ES-I3 (cell line): Measurements from ENCODE around the gene KLRK1.
A peak's percentile ranks its signal among the peaks of the same experiment; 100 is the strongest.
"Not testable (repeated sequence)": the region's sequence is repeated elsewhere in the genome, so short reads cannot be mapped to it uniquely, and the experiment has no call there.

Source experiments
- H3K36me3 ChIP-seq: 2 replicates; pipeline ENCODE4 v1.6.1; 2013; ENCODE audit warnings: mild to moderate bottlenecking, low read length, control low read depth, moderate library complexity; ENCODE audit not compliant: insufficient read depth
- H3K4me1 ChIP-seq: 2 replicates; pipeline ENCODE4 v1.6.1; 2013; ENCODE audit warnings: mild to moderate bottlenecking, control low read depth, low read length; ENCODE audit not compliant: insufficient read depth
- H3K9ac ChIP-seq: 2 replicates; pipeline ENCODE4 v1.6.1; 2013; ENCODE audit warnings: low read depth, mild to moderate bottlenecking, low read length, moderate library complexity
- H3K9me3 ChIP-seq: 2 replicates; pipeline ENCODE4 v1.6.1; 2013; ENCODE audit warnings: mild to moderate bottlenecking, low read length, moderate library complexity; ENCODE audit not compliant: control insufficient read depth, insufficient read depth

The KLRK1 gene

DNA sequence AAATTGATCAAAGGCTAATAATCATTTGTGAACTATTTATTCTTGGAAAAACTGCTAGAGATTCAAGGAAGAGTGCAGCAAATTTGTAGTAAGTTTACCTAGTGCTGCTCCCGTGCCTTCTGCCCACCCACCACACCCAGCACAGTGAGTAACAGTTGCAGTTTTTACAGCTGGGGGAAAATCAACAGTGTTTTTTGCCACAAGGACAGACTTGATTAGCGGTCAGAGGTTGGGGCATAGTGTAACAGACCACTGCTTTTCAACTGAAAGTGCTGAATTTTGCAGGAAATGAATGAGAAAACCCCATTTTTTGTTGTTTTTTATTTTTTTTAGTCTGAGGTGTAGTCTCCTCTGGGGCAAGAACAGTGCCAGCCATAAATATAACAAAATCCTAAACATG, 7.5 kb upstream of the KLRK1 start:
- Histone ChIP-seq H3K4me1 (peaks cover 18% of the 10 kb centered on the region), H3K9ac (peak overlapping the region; percentile 56), H3K9me3 (no peaks in the 10 kb centered on the region), H3K36me3 (no peaks in the 10 kb centered on the region)

DNA sequence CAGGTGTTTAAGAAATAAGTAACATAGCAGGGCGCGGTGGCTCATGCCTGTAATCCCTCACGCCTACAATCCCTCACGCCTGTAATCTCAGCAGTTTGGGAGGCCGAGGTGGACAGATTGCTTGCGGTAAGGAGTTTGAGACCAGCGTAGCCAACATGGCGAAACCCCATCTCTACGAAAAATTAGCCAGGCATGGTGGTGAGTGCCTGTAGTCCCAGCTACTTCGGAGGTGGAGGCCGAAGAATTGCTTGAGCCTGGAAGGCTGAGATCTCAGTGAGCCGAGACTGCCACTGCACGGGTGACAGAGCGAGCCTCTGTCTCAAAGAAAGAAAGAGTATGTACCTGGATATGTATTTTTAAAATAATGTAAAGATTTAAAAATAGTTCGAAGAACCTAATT, 6.3 kb upstream of the KLRK1 start:
- H3K36me3 ChIP-seq, H3K9me3 ChIP-seq: not testable (repeated sequence)
- Histone ChIP-seq H3K4me1 (peaks cover 18% of the 10 kb centered on the region), H3K9ac (peak overlapping the region; percentile 51; the same call in 1 of the 2 replicates)

DNA sequence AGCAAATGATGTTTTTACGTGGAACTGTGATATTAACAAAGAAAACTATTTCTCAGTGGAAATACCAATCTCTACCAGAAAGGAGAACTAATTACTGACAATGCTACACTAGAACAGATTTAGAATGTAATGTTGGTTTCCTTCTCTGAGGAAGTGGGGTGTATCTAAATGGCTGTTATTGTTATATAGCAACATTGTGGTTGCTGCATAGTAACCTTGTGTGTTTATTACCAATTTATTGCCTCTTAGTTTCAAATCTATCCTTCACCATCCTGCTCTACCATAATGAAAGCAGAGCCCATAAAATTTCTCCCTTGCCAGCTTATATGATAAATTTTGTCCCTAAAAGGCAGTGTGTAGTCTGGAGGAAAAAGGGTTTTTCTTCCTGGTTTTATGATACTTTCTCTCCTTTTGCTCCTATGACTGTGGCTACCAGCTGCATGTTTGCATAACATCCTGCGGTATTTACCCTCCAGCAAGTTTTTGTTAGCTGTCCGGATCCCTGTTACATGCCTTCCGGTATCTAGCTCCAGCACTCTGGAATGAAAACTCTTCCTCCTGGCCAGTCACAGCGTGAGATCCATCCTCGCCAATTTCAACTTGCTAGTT, 5.7 kb upstream of the KLRK1 start:
- Histone ChIP-seq H3K4me1 (peaks cover 18% of the 10 kb centered on the region), H3K9ac (peak overlapping the region; percentile 51)

DNA sequence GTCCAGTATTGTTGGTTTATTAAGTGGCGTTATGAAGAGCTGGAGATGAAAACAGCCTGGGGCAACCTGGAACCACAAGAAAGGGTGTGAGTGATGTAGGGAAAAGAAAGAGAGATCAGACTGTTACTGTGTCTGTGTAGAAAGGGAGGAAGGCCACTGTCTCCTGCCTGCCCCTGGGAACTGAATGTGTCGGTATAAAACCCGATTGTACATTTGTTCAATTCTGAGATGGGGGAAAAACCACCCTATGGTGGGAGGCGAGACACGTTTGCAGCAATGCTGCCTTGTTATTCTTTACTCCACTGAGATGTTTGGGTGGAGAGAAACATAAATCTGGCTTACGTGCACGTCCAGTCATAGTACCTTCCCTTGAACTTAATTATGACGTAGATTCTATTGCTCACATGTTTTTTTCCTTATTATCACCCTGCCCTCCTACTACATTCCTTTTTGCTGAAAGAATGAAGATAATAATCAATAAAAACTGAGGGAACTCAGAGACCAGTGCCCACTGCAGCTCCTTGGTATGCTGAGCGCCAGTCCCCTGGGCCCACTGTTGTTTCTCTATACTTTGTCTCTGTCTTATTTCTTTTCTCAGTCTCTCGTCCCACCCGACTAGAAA, 4.8 kb upstream of the KLRK1 start:
- H3K4me1 ChIP-seq, result peaks cover 18% of the 10 kb centered on the region
- not testable (repeated sequence) for H3K36me3 ChIP-seq, H3K9ac ChIP-seq, H3K9me3 ChIP-seq

More for the DNA sequence above, 5.7 kb upstream of the KLRK1 start:
- H3K36me3 ChIP-seq, result no peaks in the 10 kb centered on the region
- H3K9me3 ChIP-seq, result no peaks in the 10 kb centered on the region

DNA sequence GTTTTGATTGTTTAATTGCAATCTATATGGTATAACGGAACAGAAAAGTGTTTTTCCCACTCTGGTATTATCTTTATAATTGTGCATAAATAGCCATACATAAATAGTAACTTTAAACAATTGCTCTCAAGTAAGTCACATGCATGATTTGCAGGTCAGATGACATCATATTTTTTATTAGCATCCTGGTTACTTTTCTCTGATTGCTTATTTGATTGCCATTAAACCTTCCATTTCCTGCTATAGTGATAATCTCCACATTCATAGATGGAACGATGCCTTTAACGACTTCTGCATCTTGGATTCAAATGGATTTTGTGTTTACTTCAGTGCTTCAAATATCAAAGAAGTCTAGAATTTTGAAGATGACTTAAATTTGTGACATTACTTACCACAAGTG, 3.5 kb upstream of the KLRK1 start:
- H3K9ac ChIP-seq, result no peak overlapping the region
- peaks cover 18% of the 10 kb centered on the region for H3K4me1 ChIP-seq

DNA sequence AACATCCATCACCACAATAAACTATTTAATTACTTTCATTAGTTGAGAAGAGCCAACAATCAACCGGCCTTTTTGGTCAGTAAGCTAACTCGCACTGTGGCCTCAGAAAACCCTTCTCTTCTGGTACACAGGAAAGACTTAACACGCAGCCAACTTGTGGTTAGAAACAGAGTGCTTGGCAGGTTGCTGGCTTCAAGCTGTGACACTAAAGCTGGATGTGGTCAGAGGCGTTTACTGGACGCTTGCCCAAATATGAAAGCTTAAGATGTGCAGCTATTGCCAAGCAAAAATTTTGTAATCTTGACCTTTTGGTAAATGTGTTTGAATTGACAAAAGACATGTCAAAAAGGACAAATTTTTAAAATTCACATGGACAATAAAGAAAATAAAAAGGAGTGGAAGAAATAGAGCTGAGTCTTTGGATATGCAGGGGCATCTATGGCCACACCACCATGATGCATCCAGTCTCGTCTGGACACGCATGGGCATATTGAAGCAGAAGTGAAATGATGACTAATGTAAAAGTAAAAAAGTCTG, 2.6 kb upstream of the KLRK1 start:
- H3K36me3 ChIP-seq, result no peaks in the 10 kb centered on the region
- no peaks in the 10 kb centered on the region for H3K9me3 ChIP-seq
- peaks cover 16% of the 10 kb centered on the region for H3K4me1 ChIP-seq
- no peak overlapping the region for H3K9ac ChIP-seq

More for the DNA sequence above, 3.5 kb upstream of the KLRK1 start:
- Histone ChIP-seq H3K9me3 (no peaks in the 10 kb centered on the region), H3K36me3 (no peaks in the 10 kb centered on the region)

DNA sequence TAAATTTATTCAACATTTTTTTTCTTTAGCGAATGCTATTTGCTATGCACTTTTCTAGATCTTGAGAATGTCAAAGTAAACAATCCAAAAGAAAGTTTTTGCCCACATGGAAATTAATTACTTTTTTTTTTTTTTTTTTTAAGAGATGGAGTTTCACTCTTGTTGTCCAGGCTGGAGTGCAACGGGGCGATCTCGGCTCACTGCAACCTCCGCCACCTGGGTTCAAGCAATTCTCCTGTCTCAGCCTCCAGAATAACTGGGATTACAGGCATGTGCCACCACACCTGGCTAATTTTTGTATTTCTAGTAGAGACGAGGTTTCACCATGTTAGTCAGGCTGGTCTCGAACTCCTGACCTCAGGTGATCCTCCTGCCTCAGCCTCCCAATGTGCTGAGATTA, 1.1 kb upstream of the KLRK1 start:
- H3K9ac ChIP-seq, H3K36me3 ChIP-seq, H3K9me3 ChIP-seq: not testable (repeated sequence)
- peaks cover 12% of the 10 kb centered on the region for H3K4me1 ChIP-seq

DNA sequence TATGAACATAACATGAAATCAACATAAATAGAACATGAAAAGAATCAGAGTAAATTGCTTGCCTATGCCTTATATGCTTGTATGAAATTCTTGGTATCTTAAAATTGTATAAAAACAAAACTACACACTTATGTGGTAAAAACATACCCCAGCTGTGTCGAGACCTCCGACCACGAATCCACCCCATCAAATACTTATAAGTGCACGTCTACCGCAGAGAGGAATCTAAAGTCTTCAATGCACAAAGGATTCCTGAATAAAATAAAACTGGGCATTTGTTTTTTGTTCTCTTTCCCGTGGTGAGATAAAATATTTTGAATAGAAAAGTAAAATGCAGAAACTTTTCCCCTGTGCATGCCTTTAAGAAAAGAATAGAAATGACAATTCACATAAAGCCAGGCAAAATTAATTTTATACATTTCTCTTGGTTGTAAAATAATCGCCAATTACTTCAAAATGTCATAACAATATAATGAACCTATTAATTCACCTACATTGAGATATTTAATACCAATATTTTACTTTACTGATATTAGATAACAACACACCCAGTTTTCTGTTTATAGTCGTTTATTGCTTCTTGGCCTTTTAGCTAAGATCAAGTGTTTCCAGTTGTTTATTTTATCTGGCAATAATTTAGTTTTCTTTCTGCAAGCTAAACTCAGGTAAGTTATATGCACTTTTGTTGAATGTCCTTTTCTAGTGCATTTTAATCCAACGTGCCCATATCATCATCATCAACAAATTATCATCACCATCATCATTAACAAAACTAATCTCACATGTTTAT, 1.0 kb downstream of the KLRK1 start:
- no peaks in the 10 kb centered on the region for H3K36me3 ChIP-seq
- H3K9ac ChIP-seq, result no peak overlapping the region
- no peaks in the 10 kb centered on the region for H3K9me3 ChIP-seq
- no peaks in the 10 kb centered on the region for H3K4me1 ChIP-seq

DNA sequence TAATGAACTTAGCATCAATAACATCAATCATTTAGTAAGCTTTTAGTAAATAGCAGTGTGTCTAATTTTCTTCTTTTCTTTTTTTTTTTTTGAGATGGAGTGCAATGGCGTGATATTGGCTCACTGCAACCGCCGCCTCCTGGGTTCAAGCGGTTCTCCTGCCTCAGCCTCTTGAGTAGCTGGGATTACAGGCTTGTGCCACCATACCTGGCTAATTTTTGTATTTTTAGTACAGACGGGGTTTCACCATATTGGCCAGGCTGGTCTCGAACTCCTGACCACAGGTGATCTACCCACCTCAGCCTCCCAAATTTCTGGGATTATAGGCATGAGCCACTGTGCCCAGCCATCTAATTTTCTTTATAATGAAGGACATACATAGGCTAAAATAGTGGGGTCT, 2.3 kb downstream of the KLRK1 start:
- H3K9me3 ChIP-seq, H3K36me3 ChIP-seq, H3K4me1 ChIP-seq, H3K9ac ChIP-seq: not testable (repeated sequence)

DNA sequence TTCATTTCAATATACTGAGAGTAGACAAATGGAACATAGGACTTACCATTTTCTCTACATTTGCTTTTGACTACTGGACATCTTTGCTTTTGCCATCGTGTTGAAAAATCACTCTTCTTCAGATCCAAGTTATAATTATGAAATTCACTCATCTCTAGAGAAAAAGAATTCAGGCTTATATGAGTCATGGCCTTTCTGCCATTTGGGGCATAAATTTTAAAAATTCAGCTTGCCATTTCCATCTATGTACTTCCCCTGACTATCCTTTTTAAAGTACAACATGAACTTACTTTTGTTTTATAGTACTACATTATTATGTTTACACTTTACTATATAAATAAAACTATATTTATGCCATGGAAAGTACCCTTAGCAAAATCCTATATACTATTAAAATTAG, 3.0 kb downstream of the KLRK1 start:
- no peaks in the 10 kb centered on the region for H3K36me3 ChIP-seq
- no peaks in the 10 kb centered on the region for H3K9me3 ChIP-seq
- no peaks in the 10 kb centered on the region for H3K4me1 ChIP-seq
- no peak overlapping the region for H3K9ac ChIP-seq

DNA sequence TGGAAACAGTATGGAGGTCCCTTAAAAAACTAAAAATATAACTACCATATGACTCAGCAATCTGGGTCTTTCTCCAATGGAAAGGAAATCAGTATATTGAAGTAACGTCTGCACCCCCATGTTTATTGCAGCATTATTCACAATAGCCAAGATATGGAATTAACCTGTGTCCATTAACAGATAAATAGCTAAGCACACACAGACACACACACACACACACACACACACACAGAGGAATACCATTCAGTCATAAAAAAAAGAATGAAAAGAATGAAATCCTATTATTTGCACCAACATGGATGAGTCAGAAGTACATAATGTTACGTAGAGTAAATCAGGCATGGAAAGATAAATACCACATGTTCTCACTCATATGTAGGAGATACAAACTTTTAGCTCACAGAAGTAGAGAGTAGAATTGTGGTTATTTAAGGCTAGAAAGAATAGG, 4.7 kb downstream of the KLRK1 start:
- H3K9ac ChIP-seq, result no peak overlapping the region
- no peaks in the 10 kb centered on the region for H3K36me3 ChIP-seq
- H3K9me3 ChIP-seq, result no peaks in the 10 kb centered on the region
- no peaks in the 10 kb centered on the region for H3K4me1 ChIP-seq

DNA sequence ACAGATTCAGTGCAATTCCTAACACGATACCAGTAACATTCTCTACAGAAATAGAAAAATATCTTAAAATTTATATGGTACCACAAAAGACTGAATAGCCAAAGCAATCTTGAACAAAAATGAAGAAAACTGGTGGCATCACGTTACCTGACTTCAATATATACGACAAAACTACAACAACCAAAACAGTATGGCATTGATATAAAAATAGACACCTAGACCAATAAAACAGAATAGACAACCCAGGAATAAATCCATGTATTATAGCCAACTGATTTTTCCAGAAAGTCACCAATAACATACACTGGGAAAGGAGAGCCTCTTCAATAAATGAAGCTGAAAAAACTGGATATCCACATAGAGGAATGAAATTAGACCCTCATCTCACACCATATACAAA, 5.7 kb downstream of the KLRK1 start:
- Histone ChIP-seq H3K9ac (no peak overlapping the region), H3K4me1 (no peaks in the 10 kb centered on the region), H3K9me3 (no peaks in the 10 kb centered on the region), H3K36me3 (no peaks in the 10 kb centered on the region)

DNA sequence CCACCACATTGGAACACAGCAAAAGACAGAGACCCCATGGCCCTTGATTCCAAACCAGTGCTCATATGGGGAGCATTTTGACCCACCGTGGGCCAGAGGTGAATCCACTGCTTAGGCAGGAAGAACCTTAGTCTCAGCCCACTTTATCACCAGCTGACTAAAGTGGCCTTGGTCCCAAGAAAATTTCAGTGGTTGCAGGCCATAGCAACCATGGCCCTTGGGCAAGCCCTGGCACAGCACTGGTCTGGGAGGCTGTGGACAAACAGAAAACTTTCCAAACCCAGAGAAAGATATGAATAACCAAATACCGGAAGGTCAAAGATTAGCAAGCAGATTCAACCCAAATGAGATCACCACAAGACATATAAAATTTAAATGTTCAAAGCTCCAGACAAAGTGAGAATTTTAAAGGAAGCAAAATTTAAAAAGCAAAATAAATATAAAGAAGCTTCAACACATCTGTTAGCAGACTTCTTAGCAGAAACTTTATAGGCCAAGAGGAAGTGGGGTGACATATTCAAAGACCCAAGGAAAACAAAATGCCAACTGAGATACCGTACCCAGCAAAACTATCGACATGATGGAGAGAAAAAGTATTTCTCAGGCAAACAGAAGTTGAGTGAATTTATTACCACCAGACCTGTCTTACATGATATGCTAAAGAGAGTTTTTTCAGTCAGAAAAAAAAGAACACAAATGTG, 7.8 kb downstream of the KLRK1 start:
- Histone ChIP-seq H3K36me3 (no peaks in the 10 kb centered on the region), H3K9ac (no peak overlapping the region), H3K9me3 (no peaks in the 10 kb centered on the region), H3K4me1 (no peaks in the 10 kb centered on the region)

DNA sequence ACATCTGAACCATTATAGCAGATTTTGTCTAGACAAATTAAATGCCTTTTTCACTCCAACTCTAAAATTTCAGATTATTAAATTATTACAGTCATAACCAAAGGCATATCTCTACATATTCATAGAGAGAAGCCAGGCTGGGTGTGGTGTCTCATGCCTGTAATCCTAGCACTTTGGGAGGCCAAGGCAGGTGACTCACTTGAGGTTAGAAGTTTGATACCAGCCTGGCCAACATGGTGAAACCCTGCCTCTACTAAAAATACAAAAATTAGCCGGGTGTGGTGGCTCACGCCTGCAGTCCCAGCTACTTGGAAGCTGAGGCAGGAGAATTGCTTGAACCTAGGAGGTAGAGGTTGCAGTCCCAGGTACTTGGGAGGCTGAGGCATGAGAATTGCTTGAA, 11.1 kb downstream of the KLRK1 start:
- H3K36me3 ChIP-seq, result not testable (repeated sequence)

More for the DNA sequence above, 11.1 kb downstream of the KLRK1 start:
- not testable (repeated sequence) for H3K9ac ChIP-seq, H3K9me3 ChIP-seq, H3K4me1 ChIP-seq
